ENCODE results near the gene SLC16A14.

DNA sequence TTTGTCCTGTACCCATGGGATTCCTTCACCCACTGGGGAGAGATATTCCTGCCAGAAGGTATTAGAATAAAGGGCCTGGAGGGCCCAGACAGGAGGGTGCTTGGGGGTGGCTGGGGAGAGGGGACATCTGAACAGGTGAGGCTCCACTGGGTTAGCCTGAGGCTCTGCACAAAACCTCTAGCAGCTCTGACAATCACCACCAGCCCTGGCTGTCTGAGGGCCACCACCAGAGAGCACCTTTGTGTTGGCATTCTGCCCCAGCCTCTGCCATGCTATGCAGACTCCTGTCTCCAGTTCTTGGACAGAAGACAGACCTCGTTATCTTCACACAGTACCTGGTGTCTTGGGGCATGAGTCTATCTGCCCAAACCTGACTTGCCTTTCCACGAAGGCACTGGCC lies 25.3 kb downstream of the SLC16A14 start:
- no peak for TF ChIP-seq CTCF (conservative IDR thresholded peaks at IDR 0.05; ENCODE audit: low read depth, low read length)
- no peak for TF ChIP-seq EZH2 (IDR thresholded peaks at IDR 0.05; ENCODE audit: low read length, unreplicated experiment)
- no peak for TF ChIP-seq EZH2phosphoT487 (IDR thresholded peaks at IDR 0.05; ENCODE audit: borderline replicate concordance, low read length)
